Daoy (cell line): ENCODE measurements around the gene MFF. TPM values are rescaled to one million over a fixed set of nuclear protein-coding genes. Genes with fewer than 3 reads are reported as not detected.

Experiments
- DNase-seq: peaks from one replicate; pipeline ENCODE4 v3.0.0-alpha.2; 2015; ENCODE audit warnings: low read depth
- total RNA-seq: library from RNA; depleted of rRNA; stranded (reverse); fragments of >200 nt; shearing (Covaris generic); gene quantifications from 2 replicates; pipeline ENCODE4 v1.2.3, GENCODE V29; 2014; rRNA removed

The MFF gene
- total RNA-seq = 100 and 113 TPM in 2 replicates

DNA sequence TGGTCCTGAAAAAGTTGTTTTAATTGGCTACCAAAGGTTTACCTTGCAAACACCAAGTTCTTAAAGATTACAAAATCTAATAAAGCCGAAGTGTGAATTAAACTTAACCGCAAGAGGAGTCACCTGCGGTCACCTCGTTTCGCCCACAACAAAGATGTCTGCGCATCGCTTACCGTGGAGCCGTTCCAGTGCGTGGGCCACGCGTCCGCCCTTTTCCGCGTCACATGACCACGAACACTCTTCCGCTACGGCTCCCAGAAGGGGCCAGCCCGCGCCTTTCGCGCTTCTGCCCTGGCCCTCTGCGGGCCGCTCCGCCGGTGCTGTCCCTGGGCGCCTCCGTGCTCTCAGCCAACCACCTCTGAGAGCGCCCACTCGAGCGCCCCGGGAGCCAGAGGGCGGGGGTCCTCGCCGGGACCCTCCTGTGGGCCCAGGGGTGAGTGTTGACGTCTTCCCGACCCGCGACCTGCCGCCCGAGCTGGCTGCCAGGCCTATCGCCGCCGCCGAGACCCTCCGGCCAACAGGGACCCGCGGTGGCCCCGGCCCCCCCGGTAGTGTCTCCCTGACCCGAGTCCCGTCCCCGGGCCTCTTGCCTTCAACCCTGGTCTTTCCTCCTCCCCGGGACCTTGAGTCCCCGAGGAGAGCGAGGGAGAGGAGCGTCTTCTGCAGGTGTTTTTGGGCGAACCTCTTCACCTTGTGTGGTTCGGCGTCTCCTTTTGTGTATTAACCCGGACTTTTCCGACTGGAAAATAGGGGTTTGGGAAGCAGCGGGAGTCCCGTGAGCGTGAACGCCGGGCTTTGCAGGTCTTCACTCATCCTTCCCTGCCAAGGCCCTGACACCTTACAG lies at the start of gene MFF:
MFF (plus strand) TSS at position 257 of the 844 bp plus-strand sequence. CDS start 5,415 bp downstream, outside the sequence.
- DNase-seq = peak; percentile 96

DNA sequence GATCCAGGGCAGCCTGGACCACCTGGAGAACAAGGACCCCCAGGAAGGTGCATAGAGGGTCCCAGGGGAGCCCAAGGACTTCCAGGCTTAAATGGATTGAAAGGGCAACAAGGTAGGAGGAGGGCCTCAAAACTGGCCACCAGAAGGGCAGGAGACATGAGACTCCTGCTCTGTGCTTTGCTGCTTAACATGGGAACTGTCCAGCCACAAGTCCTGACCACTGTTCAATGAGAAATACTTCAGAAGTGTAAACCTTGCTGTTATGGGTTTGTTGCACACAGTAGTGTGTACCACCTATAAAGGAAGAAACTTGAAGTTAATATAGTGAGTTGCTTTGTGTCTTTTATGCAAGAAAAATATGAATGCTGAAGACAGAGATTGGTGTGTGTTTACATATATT lies 44.2 kb upstream of the MFF start:
- DNase-seq = no peak

GRCh38 chr2:227285741-227286236 lies 39.3 kb upstream of the MFF start:
- DNase-seq = no peak

DNA sequence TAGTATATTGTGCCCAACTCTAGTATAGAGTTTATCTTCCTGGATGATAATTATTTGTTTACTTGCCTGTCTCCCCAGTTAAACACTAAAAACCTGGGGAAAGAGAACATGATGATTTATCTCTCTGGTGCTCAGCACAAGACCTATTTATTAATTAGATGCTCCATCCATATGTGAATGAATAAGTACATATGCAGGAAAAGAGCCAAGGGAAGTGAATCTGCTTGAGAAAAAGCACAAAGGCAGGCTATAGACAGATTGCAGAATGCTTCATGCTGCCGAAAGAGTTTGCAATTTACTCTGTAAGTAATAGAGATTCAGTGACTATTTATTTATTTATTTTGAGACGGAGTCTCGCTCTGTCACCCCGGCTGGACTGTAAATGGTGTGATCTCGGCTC lies 37.3 kb upstream of the MFF start:
- DNase-seq = no peak

DNA sequence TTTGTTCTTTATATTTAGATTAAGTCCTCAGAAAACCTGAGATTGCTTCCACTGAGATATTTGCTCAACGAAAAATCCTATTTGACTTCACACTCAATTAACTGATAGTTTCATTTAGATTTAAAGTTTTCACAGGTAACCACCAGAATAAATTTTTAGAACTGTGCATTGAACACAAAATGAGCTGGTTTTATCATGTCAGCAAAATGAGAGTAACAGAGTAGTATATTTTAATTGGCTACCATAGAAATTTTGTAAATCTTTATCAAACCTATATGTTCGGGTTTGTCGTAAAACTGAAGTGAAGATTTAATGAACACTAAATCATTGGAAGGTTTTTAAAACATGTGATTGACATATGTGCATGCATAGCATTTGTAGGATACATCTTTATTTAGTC lies 32.7 kb upstream of the MFF start:
- DNase-seq = no peak

GRCh38 chr2:227293531-227293930 lies 31.5 kb upstream of the MFF start:
- no peak for DNase-seq

GRCh38 chr2:227295806-227296205 lies 29.2 kb upstream of the MFF start:
- DNase-seq = no peak

GRCh38 chr2:227296671-227297405 lies 28.2 kb upstream of the MFF start:
- no peak for DNase-seq

- DNase-seq = no peak
Observed at GRCh38 chr2:227301523-227301922, 23.5 kb upstream of the MFF start.

DNA sequence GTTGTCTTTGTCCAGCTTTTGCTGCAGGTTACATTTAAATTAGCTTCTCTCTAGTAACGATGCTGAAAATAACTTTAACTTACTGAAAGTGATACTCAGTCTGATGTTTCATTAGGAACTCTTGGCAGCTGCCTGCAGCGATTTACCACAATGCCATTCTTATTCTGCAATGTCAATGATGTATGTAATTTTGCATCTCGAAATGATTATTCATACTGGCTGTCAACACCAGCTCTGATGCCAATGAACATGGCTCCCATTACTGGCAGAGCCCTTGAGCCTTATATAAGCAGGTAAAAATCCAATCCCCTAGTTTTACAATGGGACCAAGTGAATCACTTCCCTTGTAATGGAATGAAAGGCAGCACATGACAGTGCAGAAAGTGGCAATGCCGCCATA lies 16.3 kb upstream of the MFF start:
- DNase-seq = peak; percentile 46

DNA sequence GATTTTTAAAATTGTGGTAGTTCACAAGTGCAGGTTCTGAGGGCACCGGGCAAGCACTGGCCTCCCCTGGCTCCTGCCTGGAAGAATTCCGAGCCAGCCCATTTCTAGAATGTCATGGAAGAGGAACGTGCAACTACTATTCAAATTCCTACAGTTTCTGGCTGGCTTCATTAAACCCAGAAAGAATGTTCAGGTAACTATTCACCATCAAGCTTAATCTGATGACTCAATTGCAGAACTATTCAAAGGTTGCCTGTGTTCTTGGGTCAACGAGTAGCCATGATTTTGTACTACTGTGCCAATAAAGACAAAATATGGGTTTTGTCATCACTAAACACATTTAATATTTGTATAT lies 14.3 kb upstream of the MFF start:
- DNase-seq = no peak

DNA sequence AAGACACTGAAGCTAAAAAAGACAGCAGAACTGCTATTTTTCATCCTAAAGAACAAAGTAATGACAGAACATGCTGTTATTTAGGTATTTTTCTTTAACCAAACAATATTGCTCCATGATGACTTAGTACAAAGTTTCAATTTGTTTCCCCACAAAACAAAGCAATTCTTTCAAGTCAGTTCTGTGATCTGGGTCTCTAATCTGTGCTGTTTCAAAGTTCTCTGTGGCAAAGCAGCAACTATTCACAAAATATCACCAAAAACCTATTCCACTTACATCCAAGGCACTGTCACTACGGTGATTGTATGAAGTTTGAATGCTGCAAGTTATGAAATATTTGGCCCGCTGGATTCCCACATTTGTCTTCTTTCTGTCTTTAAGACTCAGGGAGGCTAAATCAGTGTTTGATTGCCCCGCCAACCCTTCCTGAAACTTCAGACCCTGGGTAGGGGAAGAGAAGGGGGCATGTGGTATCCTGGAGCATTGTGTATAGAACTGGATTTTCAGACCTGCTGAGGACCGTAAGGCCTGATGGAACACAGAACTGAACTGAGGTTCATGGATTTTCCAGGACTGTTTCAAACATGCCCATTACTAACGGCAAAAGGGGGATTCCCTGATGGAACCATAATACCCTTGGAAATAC lies 13.1 kb upstream of the MFF start:
- no peak for DNase-seq

- DNase-seq = no peak
Observed at GRCh38 chr2:227312579-227312978, 12.5 kb upstream of the MFF start.

DNA sequence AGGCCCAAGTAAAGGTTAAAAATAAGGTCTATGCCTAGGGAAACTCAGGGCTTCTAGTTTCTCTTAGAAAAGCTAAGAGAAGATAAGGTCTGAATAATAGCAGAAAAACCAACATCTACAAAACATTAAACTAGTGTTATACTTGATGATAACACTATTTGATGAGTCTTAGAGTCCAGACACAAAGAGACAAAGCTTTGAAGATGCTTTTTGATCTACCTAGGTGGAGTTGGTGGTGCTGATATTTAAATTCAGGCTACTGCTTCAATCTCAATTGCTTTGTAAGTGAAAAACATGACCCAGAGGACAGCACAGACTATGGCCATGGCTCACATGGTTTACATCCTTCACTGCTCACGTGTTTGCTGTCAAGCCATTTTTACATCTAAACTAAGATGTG lies 11.7 kb upstream of the MFF start:
- DNase-seq = no peak

DNA sequence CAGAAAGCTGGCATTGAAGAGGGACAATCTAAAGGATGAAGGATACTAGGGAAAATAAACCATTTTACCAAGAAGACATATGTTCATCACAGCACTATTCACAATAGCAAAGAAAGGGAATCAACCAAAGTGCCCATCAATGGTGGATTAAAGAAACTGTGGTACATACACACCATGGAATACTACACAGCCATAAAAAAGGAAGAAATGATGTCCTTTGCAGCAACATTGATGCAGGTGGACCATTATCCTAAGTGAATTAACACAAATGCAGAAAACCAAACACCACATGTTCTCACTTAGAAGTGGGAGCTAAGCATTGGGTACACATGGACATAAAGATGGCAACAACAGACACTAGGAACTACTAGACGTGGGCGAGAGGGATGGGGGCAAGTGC lies 7.2 kb upstream of the MFF start:
- no peak for DNase-seq

DNA sequence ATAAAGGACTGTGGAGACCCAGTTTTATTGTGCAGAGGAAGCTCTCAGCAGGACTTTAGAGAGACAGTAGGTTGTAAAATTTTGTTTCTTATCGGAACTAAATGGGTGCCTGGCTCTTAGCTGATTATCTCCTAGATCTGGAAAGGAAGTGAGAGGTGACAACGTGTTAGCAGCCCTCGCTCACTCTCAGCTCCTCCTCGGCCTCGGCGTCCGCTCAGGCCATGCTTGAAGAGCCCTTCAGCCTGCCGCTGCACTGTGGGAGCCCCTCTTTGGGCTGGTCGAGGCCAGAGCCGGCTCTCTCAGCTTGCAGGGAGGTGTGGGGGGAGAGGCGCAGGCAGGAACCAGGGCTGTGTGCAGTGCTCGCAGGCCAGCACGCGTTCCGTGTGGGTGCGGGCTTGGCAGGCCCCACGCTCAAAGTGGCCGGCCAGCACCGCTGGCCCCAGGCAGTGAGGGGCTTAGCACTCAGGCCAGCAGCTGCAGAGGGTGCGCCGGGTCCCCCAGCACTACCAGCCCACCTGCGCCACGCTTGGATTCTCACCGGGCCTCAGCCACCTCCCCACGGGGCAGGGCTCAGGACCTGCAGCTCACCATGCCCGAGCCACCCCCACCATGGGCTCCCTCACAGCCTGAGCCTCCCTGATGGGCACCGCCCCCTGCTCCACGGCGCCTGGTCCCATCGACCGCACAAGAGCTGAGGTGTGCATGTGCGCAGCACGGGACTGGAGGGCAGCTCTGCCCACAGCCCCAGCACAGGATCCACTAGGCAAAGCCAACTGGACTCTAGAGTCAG lies 4.6 kb upstream of the MFF start:
- no peak for DNase-seq

GRCh38 chr2:227322530-227323205 lies 2.4 kb upstream of the MFF start:
- no peak for DNase-seq

DNA sequence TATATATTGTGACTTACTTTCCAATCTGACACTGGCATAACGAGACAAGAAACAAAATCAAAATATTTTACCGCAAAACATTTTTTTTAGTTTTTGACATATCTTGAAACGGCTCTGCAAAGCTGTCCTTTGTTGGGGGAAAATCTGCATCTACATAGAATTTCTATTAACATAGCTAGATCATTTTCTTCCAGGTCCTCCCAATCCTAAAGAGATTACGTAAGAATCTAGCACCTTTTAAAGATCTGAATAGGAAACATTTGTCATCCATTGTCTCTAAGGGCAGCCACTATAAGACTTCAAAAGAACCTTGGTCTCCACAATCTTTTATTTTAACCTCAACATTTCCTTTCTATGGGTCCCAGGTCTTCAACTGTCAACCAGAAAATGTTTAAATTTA lies 1.2 kb upstream of the MFF start:
- DNase-seq = no peak

GRCh38 chr2:227324642-227324994 lies 433 bp upstream of the MFF start:
- peak; percentile 10 for DNase-seq

GRCh38 chr2:227325839-227326195 lies 766 bp downstream of the MFF start:
- peak; percentile 52 for DNase-seq

- no peak for DNase-seq
Observed at GRCh38 chr2:227326783-227327182, 1.7 kb downstream of the MFF start.
